ENCODE data around the gene SLC26A3. TPM values are rescaled to one million over a fixed set of nuclear protein-coding genes. Genes with fewer than 3 reads are reported as not detected.
A peak's percentile ranks its signal among the peaks of the same experiment; 100 is the strongest.

Gene SLC26A3
- total RNA-seq, 1 experiment from 2014 or later, result not detected

DNA sequence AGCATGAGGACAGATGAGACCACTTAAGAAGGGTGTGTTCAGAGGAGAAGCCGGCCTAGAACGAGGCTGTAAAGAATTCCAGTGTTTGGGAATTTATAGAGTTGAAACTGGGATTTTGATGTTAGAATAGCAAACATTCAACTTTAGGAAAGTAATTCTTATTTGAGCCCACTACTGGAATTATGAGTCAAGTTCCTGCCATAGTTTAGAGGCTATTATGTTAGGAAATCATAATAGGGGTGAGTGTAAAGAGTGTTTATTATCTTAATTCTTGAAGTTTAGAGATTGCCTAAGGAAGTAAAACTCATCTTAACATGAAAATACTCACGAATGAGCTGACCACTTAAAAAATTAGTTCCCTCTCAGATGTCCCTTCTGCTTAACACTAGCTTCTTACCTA, 57.0 kb downstream of the SLC26A3 start:
- POLR2A ChIA-PET (ENCODE audit: unreplicated experiment), result no interaction called here
- Histone ChIP-seq H2AFZ (ENCODE audit: low read length) (no peak overlapping the region), H3K36me3 (ENCODE audit: low read depth, low read length) (peaks cover 12% of the 10 kb centered on the region), H4K20me1 (ENCODE audit: low read length) (peaks cover 43% of the 10 kb centered on the region), H3K4me1 (ENCODE audit: insufficient read depth, low read length) (peaks cover 26% of the 10 kb centered on the region), H3K4me3 (ENCODE audit: low read length) (peak overlapping the region; percentile 98), H3K27me3 (ENCODE audit: low read length) (no peaks in the 10 kb centered on the region), H3K79me2 (ENCODE audit: low read length) (peaks cover 68% of the 10 kb centered on the region), H3K27ac (ENCODE audit: low read length) (no peak overlapping the region), H3F3A (ENCODE audit: low read length, unreplicated experiment) (no peaks in the 10 kb centered on the region), H3K9ac (ENCODE audit: low read length) (0 out of 2 replicates have a peak overlapping the region, but pooled peaks have one; percentile 94), H3K4me2 (ENCODE audit: low read length) (peak overlapping the region; percentile 99), H3K9me3 (ENCODE audit: low read length) (no peaks in the 10 kb centered on the region), H3K9me2 (replicated peaks; ENCODE audit: low read length) (no peaks in the 10 kb centered on the region)
- DNase-seq, result no peak
- BruUV-seq (replicated peaks), result no TSS peak
- CTCF ChIA-PET, result interaction anchor here (1.8 kb wide), 1 partner anchor 129 kb away, joined by 6 read pairs; no protein-coding TSS in a partner anchor
- ATAC-seq, result no peak
- TF ChIP-seq EZH2 (IDR thresholded peaks at IDR 0.05; ENCODE audit: low read length, unreplicated experiment), result no peak
- TF ChIP-seq CTCF (conservative IDR thresholded peaks at IDR 0.05; ENCODE audit: low read depth, low read length), result no peak
- no peak for TF ChIP-seq EZH2phosphoT487 (IDR thresholded peaks at IDR 0.05; ENCODE audit: borderline replicate concordance, low read length)
- intact Hi-C loops (cut with micrococcal nuclease), result loop anchor here (10.0 kb wide), 1 partner anchor 259 kb away; the partner anchor contains the start of gene LAMB1

GRCh38 chr7:107744345-107744750, 58.7 kb downstream of the SLC26A3 start:
- intact Hi-C loops (cut with micrococcal nuclease), result loop anchor here (2.0 to 10.0 kb wide), 2 partner anchors 260 to 402 kb away; partner anchors contain the start of gene LAMB1
- Histone ChIP-seq H3K4me1 (ENCODE audit: insufficient read depth, low read length) (peaks cover 26% of the 10 kb centered on the region), H3K9me3 (ENCODE audit: low read length) (no peaks in the 10 kb centered on the region), H3K27me3 (ENCODE audit: low read length) (no peaks in the 10 kb centered on the region), H3K4me3 (ENCODE audit: low read length) (peak overlapping the region; percentile 98), H3K9me2 (replicated peaks; ENCODE audit: low read length) (no peaks in the 10 kb centered on the region), H3F3A (ENCODE audit: low read length, unreplicated experiment) (no peaks in the 10 kb centered on the region), H3K79me2 (ENCODE audit: low read length) (peaks cover 54% of the 10 kb centered on the region), H3K27ac (ENCODE audit: low read length) (peak overlapping the region; percentile 94), H3K4me2 (ENCODE audit: low read length) (peak overlapping the region; percentile 99), H3K36me3 (ENCODE audit: low read depth, low read length) (peaks cover 5% of the 10 kb centered on the region), H2AFZ (ENCODE audit: low read length) (peak overlapping the region; percentile 99), H3K9ac (ENCODE audit: low read length) (peak overlapping the region; percentile 94), H4K20me1 (ENCODE audit: low read length) (peaks cover 43% of the 10 kb centered on the region)
- POLR2A ChIA-PET (ENCODE audit: unreplicated experiment), result interaction anchor here (0.6 kb wide), 1 partner anchor 118 kb away, joined by 3 read pairs; no protein-coding TSS in a partner anchor
- TSS peak; percentile 53 for BruUV-seq (replicated peaks)
- CTCF ChIA-PET, result interaction anchor here (0.6 to 2.9 kb wide), 3 partner anchors 130 to 574 kb away, joined by 7 to 77 read pairs (median 24); no protein-coding TSS in a partner anchor
- peak; percentile 42 for ATAC-seq
- DNase-seq, result no peak
- TF ChIP-seq EZH2phosphoT487 (IDR thresholded peaks at IDR 0.05; ENCODE audit: borderline replicate concordance, low read length) (no peak), CTCF (conservative IDR thresholded peaks at IDR 0.05; ENCODE audit: low read depth, low read length) (no peak), EZH2 (IDR thresholded peaks at IDR 0.05; ENCODE audit: low read length, unreplicated experiment) (no peak)

All from PC-3 (cell line).